Activated CD8-positive, alpha-beta T cell treated with anti-CD3 and anti-CD28 coated beads, Interleukin-2, amount 10 ng/mL, durations not matched to agents 7 days and 5 days (primary cell): ENCODE measurements around the gene TIMM29. TPM values are rescaled to one million over a fixed set of nuclear protein-coding genes. Genes with fewer than 3 reads are reported as not detected.

Experiments used
- ATAC-seq: fragments of 150-1000 bp; cut with Tn5 transposase; one replicate; pipeline ENCODE4 v1.10.0; 2021; ENCODE audit warnings: moderate library complexity
- CTCF ChIA-PET: fragments of 350-600 bp; sonication (Branson Sonifier 250); formaldehyde crosslinking; loops from one replicate; lab custom pipeline; 2021; ENCODE audit warnings: antibody characterized with exemption; lab: Charles Lee
- POLR2A ChIA-PET: fragments of 350-600 bp; sonication (Branson Sonifier 250); formaldehyde crosslinking; loops from one replicate; lab custom pipeline; 2021; ENCODE audit warnings: antibody characterized with exemption; lab: Charles Lee
- DNase-seq: peaks from one replicate; pipeline ENCODE4 v3.0.0-alpha.2; 2020
- H3K27ac Mint-ChIP-seq: one replicate; pipeline ENCODE4 v1.8.0; 2021; ENCODE audit warnings: mild to moderate bottlenecking, mixed read lengths
- H3K27me3 Mint-ChIP-seq: one replicate; pipeline ENCODE4 v1.8.0; 2021; ENCODE audit warnings: low read depth, mixed read lengths
- H3K36me3 Mint-ChIP-seq: one replicate; pipeline ENCODE4 v1.8.0; 2021; ENCODE audit warnings: low read depth, mixed read lengths
- H3K4me1 Mint-ChIP-seq: one replicate; pipeline ENCODE4 v1.8.0; 2021; ENCODE audit warnings: low read depth, mixed read lengths
- H3K4me3 Mint-ChIP-seq: one replicate; pipeline ENCODE4 v1.8.0; 2021; ENCODE audit warnings: mild to moderate bottlenecking, mixed read lengths
- H3K9me3 Mint-ChIP-seq: one replicate; pipeline ENCODE4 v1.8.0; 2022; ENCODE audit warnings: mixed read lengths; ENCODE audit not compliant: insufficient read depth
- total RNA-seq, 2 experiments: library from RNA; stranded (reverse); gene quantifications; one replicate each; pipeline ENCODE4 v1.2.3, GENCODE V29; 2021

Gene TIMM29
- total RNA-seq, 2 experiments from 2014 or later: 20.2 to 23.0 TPM

- no peak for ATAC-seq
Measured at GRCh38 chr19:10913716-10914340, 14.8 kb upstream of the TIMM29 start.

GRCh38 chr19:10915130-10916091, 13.2 kb upstream of the TIMM29 start:
- Mint-ChIP-seq H3K27ac (no peak overlapping the region), H3K4me3 (no peak overlapping the region), H3K36me3 (peaks cover 4% of the 10 kb centered on the region), H3K9me3 (no peaks in the 10 kb centered on the region), H3K27me3 (no peaks in the 10 kb centered on the region), H3K4me1 (no peaks in the 10 kb centered on the region)
- DNase-seq (no peak), ATAC-seq (no peak)
- ChIA-PET POLR2A (no interaction called here), CTCF (no interaction called here)

More at GRCh38 chr19:10913716-10914340, 14.8 kb upstream of the TIMM29 start:
- ChIA-PET CTCF (no interaction called here), POLR2A (no interaction called here)
- Mint-ChIP-seq H3K9me3 (no peaks in the 10 kb centered on the region), H3K27me3 (no peaks in the 10 kb centered on the region), H3K36me3 (peaks cover 6% of the 10 kb centered on the region), H3K4me1 (no peaks in the 10 kb centered on the region), H3K4me3 (no peak overlapping the region), H3K27ac (no peak overlapping the region)
- DNase-seq: no peak

DNA sequence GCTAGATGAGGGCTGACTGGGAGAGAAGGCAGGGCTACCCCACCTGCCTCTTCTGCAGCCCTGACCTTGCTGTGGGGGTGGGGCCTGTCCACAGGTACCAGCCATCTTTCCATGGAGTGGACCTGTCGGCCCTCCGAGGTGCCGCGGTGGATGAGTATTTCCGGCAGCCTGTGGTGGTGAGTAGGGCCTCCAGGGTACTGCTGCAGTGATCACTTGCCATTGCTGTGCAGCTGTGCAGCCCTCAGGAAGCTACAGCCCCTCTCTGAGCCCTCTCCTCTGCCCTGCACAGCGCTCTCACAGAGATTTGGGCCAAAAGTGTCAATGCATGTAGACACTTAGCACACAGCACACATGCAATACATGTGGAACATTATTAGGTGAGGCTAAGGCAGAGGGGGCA, 12.0 kb upstream of the TIMM29 start:
- Mint-ChIP-seq H3K36me3 (peaks cover 7% of the 10 kb centered on the region), H3K27ac (no peak overlapping the region), H3K27me3 (no peaks in the 10 kb centered on the region), H3K9me3 (no peaks in the 10 kb centered on the region), H3K4me1 (no peaks in the 10 kb centered on the region), H3K4me3 (no peak overlapping the region)
- ATAC-seq (no peak), DNase-seq (no peak)
- CTCF ChIA-PET: no interaction called here
- POLR2A ChIA-PET: no interaction called here

- H3K36me3 Mint-ChIP-seq: peaks cover 7% of the 10 kb centered on the region
- H3K4me1 Mint-ChIP-seq: no peaks in the 10 kb centered on the region
- ATAC-seq (no peak), DNase-seq (no peak)
- no peak overlapping the region for H3K27ac Mint-ChIP-seq
- H3K9me3 Mint-ChIP-seq: no peaks in the 10 kb centered on the region
- H3K27me3 Mint-ChIP-seq: no peaks in the 10 kb centered on the region
- ChIA-PET CTCF (interaction anchor here (0.8 to 0.9 kb wide), 2 partner anchors 54 to 117 kb away, joined by 3 read pairs; no protein-coding TSS in a partner anchor), POLR2A (no interaction called here)
- no peak overlapping the region for H3K4me3 Mint-ChIP-seq
Measured at GRCh38 chr19:10918359-10918758, 10.3 kb upstream of the TIMM29 start.

DNA sequence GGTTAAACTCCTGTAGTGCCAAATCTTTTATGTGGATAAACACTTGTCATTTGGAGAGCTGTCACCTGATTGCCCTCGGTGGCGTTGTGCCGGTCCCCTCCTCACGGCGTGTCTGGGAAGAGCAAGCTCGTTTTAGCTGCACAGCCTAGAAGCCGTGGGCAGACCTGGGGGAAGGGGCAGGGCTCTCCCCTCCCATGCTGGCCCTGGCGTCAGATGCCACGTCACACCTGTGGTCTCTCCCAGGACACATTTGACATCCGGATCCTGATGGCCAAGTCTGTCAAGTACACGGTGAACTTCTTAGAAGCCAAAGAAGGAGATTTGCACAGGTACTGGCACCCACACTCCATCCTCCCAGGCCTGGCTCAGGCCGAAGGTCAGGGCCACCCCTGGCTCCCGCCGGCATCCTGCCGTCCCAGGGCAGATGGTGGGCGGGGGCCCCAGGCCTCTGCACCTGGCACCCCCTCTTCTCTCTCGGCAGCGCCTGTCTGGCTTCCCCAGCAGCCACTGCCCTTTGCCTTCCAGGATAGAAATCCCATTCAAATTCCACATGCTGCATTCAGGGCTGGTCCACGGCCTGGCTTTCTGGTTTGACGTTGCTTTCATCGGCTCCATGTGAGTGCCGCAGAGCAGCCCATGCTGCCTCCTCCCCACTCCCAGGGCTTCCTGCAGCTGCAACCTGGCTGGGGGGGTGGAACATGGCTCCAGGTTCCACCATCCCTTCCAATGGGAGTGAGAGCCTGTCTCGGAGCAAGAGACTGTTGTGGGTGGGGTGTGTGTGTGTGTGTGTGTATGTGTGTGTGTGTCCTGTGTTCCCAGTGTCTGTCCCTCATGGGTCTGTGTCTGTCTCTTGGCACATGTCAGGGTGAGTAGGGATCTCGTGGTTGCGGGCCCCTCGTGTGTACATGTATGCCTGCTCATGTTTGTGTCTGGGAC, 9.0 kb upstream of the TIMM29 start:
- no peaks in the 10 kb centered on the region for H3K9me3 Mint-ChIP-seq

DNA sequence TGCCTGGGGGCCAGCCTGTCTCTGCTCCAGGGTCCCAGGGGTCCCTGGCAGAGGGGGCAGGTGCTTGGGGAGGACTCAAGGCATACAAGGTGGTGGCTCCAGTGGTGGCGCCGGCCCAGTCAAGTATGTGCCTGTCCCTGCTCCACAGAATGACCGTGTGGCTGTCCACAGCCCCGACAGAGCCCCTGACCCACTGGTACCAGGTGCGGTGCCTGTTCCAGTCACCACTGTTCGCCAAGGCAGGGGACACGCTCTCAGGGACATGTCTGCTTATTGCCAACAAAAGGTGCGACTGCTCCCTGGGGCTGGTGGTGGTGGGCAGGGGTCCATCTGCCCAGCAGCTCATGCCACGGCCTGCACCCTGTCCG, 8.3 kb upstream of the TIMM29 start:
- POLR2A ChIA-PET: no interaction called here
- H3K27ac Mint-ChIP-seq: no peak overlapping the region
- no peaks in the 10 kb centered on the region for H3K27me3 Mint-ChIP-seq
- DNase-seq: no peak
- CTCF ChIA-PET: no interaction called here
- H3K4me1 Mint-ChIP-seq: no peaks in the 10 kb centered on the region
- H3K9me3 Mint-ChIP-seq: no peaks in the 10 kb centered on the region
- no peak overlapping the region for H3K4me3 Mint-ChIP-seq
- no peak for ATAC-seq
- H3K36me3 Mint-ChIP-seq: peaks cover 9% of the 10 kb centered on the region

More for the DNA sequence above, 9.0 kb upstream of the TIMM29 start:
- ATAC-seq: no peak
- POLR2A ChIA-PET: no interaction called here
- H3K4me1 Mint-ChIP-seq: no peaks in the 10 kb centered on the region
- H3K27me3 Mint-ChIP-seq: no peaks in the 10 kb centered on the region
- H3K36me3 Mint-ChIP-seq: peaks cover 7% of the 10 kb centered on the region
- peak overlapping the region; percentile 5 for H3K27ac Mint-ChIP-seq
- no peak overlapping the region for H3K4me3 Mint-ChIP-seq
- no peak for DNase-seq
- CTCF ChIA-PET: interaction anchor here (0.7 kb wide), 1 partner anchor 22 kb away, joined by 3 read pairs; no protein-coding TSS in a partner anchor

DNA sequence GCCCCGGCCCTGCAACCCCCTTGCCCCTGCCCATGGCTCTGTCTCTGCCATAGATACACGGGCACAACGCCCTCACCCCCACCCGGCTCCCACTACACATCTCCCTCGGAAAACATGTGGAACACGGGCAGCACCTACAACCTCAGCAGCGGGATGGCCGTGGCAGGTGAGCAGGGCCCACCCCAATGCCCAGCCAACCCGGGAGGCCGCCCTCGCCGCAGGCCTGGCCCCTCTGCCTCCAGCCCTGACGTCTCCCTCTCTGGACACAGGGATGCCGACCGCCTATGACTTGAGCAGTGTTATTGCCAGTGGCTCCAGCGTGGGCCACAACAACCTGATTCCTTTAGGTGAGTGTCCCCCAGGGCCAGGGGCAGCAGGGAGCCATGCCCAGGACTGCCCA, 7.8 kb upstream of the TIMM29 start:
- no peak for ATAC-seq
- Mint-ChIP-seq H3K36me3 (peaks cover 11% of the 10 kb centered on the region), H3K9me3 (no peaks in the 10 kb centered on the region)

DNA sequence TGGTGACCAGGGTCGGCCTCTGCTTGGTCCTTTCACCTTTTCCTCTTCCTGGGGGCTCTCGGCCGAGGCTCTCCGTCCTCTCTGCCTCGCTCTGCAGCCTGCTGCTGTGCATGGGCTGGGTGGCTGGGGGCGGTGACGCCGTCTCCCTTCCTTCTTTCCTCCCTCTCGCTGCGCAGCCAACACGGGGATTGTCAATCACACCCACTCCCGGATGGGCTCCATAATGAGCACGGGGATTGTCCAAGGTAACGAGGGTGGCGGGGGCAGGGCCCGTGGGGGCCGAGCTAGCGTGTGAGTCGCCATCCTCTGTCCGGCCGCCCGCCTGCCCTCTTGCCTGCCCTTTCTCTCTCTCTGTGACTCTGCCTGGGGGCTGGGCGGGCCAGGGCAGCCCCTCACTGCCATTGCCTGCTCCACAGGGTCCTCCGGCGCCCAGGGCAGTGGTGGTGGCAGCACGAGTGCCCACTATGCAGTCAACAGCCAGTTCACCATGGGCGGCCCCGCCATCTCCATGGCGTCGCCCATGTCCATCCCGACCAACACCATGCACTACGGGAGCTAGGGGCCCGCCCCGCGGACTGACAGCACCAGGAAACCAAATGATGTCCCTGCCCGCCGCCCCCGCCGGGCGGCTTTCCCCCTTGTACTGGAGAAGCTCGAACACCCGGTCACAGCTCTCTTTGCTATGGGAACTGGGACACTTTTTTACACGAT, 7.3 kb upstream of the TIMM29 start:
- DNase-seq (no peak), ATAC-seq (no peak)
- Mint-ChIP-seq H3K27me3 (no peaks in the 10 kb centered on the region), H3K4me1 (no peaks in the 10 kb centered on the region), H3K27ac (no peak overlapping the region), H3K36me3 (peaks cover 11% of the 10 kb centered on the region), H3K9me3 (no peaks in the 10 kb centered on the region), H3K4me3 (no peak overlapping the region)
- CTCF ChIA-PET: no interaction called here
- POLR2A ChIA-PET: no interaction called here

More for the DNA sequence above, 7.8 kb upstream of the TIMM29 start:
- no peak overlapping the region for H3K4me3 Mint-ChIP-seq
- ChIA-PET CTCF (no interaction called here), POLR2A (no interaction called here)
- no peak for DNase-seq
- H3K27me3 Mint-ChIP-seq: no peaks in the 10 kb centered on the region
- no peaks in the 10 kb centered on the region for H3K4me1 Mint-ChIP-seq
- no peak overlapping the region for H3K27ac Mint-ChIP-seq

DNA sequence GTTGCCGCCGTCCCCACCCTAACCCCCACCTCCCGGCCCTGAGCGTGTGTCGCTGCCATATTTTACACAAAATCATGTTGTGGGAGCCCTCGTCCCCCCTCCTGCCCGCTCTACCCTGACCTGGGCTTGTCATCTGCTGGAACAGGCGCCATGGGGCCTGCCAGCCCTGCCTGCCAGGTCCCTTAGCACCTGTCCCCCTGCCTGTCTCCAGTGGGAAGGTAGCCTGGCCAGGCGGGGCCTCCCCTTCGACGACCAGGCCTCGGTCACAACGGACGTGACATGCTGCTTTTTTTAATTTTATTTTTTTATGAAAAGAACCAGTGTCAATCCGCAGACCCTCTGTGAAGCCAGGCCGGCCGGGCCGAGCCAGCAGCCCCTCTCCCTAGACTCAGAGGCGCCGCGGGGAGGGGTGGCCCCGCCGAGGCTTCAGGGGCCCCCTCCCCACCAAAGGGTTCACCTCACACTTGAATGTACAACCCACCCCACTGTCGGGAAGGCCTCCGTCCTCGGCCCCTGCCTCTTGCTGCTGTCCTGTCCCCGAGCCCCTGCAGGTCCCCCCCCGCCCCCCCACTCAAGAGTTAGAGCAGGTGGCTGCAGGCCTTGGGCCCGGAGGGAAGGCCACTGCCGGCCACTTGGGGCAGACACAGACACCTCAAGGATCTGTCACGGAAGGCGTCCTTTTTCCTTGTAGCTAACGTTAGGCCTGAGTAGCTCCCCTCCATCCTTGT, 6.5 kb upstream of the TIMM29 start:
- no peak for ATAC-seq
- H3K27me3 Mint-ChIP-seq: no peaks in the 10 kb centered on the region
- DNase-seq: no peak
- no peaks in the 10 kb centered on the region for H3K9me3 Mint-ChIP-seq
- H3K4me3 Mint-ChIP-seq: no peak overlapping the region
- H3K36me3 Mint-ChIP-seq: peaks cover 11% of the 10 kb centered on the region
- ChIA-PET POLR2A (no interaction called here), CTCF (no interaction called here)
- peaks cover under 1% of the 10 kb centered on the region for H3K4me1 Mint-ChIP-seq
- no peak overlapping the region for H3K27ac Mint-ChIP-seq

GRCh38 chr19:10922638-10923014, 6.0 kb upstream of the TIMM29 start:
- H3K9me3 Mint-ChIP-seq: no peaks in the 10 kb centered on the region
- ChIA-PET CTCF (no interaction called here), POLR2A (no interaction called here)
- H3K27me3 Mint-ChIP-seq: no peaks in the 10 kb centered on the region
- peaks cover 6% of the 10 kb centered on the region for H3K4me1 Mint-ChIP-seq
- H3K27ac Mint-ChIP-seq: no peak overlapping the region
- peaks cover 11% of the 10 kb centered on the region for H3K36me3 Mint-ChIP-seq
- no peak overlapping the region for H3K4me3 Mint-ChIP-seq
- ATAC-seq: no peak
- DNase-seq: no peak
